HG02943 (cell line): ENCODE measurements around the gene YARS1.
"Not testable (repeated sequence)": the region's sequence is repeated elsewhere in the genome, so short reads cannot be mapped to it uniquely, and the experiment has no call there.

ENCODE experiments used
- ATAC-seq: cut with Tn5 transposase; IDR thresholded peaks from one replicate; pipeline ENCODE4 v1.9.1; 2021; ENCODE audit warnings: mild to moderate bottlenecking, low read depth, moderate library complexity; ENCODE audit not compliant: unreplicated experiment

Gene YARS1

DNA sequence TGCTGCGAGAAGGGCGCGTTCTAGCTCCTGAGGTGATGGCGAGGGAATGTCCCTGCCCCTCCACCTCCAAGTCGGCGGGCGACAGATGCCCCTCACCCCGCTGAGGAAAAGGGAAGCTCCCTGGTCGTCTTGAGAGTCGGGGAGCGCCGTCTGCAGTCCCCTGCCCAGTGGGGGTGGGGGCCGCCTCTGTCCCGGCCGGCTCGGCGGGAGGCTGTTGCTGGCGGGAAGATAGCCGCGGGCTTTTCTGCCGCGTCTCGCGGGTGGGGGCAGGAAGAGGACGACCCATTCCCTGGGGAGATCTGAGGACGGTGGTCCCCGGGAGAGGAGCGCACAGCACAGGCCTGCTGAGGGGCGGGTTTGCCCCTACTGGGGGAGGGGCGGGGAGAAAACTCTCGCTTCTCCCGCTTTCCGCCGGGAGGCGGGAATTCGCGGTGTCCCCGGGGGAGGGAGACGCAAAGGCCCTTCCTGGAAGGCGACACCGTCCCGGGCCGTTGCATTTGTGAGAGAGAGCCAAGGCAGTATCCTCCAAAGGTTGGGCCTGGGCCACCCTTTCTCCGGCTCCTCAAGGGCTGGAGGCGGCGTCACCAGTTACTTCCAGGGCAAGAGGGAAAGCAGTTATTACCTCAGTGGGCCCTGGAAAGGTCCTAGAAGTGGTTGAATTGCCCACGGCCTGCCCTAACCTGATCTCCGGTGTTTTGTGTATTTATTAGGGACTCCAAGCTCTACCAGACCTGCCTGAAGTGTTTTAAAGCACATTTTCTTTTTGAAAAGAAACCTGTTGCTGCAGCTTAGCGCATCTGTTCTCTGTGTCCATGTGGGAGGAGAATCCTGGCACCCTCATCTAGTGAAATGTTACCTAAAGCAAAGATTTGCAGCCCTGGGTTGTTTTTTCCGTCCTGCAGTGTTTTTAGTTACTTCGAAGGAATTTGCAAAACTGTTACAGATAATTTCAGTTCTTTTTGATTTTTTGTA lies 943 bp upstream of the YARS1 start:
- peak; percentile 10 for ATAC-seq

DNA sequence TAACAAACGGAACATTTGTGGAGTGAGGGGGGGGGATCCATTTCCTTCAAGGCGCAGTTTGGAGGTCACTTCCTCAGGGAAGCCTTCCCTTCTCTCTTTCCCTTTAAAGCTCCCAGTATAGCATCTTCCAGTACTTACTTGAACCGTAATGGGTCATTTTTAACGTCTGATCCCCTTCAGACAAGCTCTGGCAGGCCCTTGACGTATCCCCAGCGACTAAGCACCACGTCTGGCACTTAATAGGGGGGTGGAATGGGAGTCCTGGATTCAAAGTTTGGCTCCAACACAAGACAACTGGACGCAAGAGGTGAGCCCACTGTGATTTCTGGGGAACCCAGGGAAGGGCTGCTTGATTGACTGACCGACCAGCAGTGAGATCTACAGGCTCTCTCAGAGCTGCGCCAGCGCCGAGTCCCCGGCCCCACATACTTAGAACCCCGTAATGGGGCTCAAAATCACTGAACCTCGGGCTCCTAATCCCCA lies 441 bp downstream of the YARS1 start:
- peak; percentile 9 for ATAC-seq

DNA sequence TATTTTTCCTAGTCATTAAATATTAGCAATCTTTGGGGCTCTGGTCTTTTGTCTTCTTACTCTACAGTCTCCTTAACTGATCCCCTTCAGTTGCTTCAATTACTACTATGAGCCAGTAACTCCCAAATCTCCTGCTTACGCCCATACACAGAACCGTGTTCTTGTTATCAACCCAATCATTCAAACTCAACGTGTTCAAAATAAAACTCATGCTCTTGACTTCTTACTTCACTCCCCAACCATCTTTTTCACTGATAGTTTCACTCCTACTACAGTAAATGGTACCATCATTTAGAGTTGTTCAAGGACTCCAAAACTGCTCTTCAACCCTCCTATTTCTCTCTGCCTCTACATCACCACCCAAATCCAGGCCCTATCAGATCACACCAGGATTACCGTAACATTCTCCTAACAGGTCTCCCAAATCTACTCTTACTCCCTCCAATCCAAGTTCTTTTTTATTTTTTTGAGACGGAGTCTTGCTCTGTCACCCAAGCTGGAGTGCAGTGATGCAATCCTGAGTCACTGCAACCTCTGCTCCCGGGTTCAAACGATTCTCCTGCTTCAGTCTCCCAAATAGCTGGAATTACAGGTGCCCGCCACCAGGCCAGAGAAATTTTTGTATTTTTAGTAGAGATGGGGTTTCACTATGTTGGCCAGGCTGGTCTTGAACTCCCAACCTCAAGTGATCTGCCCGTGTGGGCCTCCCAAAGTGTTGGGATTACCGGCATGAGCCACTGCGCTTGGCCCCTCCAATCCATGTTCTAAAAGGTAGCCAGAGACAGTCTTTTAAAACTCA lies 3.0 kb downstream of the YARS1 start:
- ATAC-seq, result no peak

DNA sequence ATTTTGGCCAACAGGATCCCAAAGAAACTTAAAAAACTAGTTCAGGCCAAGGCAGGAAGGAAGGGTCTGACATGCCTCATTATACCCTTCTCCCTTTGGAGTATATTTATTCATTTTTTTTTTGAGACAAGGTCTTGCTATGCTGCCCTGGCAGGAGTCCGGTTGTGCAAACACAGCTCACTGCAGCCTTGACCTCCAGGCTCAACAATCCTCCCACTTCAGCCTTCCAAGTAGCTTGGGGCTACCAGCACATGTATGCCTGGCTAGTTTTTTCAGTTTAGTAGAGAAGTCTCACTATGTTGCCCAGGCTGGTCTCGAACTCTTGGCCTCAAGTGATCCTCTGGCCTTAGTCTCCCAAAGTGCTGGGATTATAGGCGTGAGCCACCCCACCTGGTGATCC lies 5.2 kb downstream of the YARS1 start:
- ATAC-seq, result no peak

DNA sequence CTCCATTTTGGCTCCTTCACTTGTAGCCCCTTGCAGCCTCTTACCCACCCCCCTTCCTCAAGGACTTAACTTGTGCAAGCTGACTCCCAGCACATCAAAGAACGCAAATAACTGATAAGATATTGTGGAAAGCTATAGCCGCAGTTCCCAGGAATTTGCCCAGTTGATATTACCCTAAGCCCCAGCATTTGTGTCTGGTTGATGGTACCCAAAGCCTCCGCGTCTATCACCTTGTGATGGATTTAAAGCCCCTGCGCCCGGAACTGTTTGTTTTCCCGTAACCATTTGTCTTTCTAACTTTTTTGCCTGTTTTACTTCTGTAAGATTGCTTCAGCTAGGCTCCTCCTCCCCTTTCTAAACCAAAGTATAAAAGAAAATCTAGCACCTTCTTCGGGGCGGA lies 5.9 kb downstream of the YARS1 start:
- ATAC-seq, result no peak

DNA sequence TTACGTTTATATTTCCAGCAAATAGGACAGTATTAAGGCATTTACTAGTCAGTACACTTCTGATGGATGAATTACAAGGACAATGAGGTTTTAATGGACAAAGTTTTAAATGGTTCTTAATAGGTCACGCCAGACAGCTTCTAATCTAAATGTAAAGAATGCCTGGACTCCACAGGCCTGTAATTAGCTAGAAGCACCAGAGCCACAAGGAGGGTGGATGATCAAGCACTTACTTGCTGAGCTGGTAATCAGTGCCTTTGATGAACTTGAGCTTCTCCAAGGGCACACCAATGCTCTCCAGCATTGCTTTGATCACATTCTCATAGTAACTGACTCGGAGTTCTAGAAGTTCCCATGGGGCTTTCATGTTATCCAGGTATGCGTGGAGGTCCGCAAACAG lies 6.8 kb downstream of the YARS1 start:
- no peak for ATAC-seq

- ATAC-seq, result no peak
Observed at GRCh38 chr1:32808580-32808979, 8.6 kb downstream of the YARS1 start.

- no peak for ATAC-seq
Observed at GRCh38 chr1:32806910-32807523, 10.1 kb downstream of the YARS1 start.

- no peak for ATAC-seq
Observed at GRCh38 chr1:32806290-32806689, 10.9 kb downstream of the YARS1 start.

GRCh38 chr1:32804460-32804859 lies 12.7 kb downstream of the YARS1 start:
- ATAC-seq, result not testable (repeated sequence)

DNA sequence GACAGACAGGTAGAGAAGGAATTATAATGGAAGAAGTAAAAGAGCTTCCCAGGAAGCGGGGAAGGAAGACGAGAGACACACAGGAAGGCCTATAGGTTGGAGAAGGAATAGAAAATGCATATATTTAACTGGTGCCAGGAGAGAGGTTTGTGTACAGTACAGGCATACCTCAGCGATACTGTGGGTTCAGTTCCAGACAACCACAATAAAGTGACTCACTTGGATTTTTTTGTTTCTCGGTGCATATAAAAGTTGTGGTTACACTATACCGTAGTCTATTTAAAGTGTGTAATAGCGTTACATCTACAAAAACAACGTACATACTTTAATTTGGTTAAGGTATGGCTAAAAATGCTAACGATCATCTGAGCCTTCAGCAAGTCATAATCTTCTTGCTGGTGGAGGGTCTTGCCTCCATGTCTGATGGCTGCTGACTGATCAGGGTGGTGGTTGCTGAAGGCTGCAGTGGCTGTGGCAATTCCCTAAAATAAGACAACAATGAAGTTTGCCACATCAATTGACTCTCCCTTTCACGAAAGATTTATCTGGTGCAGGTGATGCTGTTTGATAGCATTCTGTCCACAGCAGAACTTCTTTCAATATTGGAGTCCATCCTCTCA lies 16.0 kb downstream of the YARS1 start:
- ATAC-seq, result no peak

GRCh38 chr1:32798679-32799416 lies 18.3 kb downstream of the YARS1 start:
- no peak for ATAC-seq

DNA sequence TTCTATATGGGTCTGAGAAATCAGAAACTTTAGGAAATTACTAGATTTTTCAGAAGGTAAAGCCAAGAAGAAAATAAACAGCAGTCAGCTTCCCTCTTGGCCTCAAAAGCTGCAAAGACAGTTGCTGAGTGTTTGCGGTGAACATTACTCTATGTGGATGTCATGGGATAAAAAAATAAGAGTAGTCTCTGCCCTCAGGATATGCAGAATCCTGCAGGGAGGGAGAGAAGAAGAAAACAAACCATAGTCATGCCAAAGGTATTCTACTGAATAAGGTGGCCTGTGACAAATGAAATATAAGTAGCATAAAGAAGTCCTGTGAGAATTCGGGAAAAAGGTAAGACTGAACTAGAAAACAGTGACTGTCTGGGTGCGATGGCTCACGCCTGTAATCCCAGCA lies 19.0 kb downstream of the YARS1 start:
- no peak for ATAC-seq

DNA sequence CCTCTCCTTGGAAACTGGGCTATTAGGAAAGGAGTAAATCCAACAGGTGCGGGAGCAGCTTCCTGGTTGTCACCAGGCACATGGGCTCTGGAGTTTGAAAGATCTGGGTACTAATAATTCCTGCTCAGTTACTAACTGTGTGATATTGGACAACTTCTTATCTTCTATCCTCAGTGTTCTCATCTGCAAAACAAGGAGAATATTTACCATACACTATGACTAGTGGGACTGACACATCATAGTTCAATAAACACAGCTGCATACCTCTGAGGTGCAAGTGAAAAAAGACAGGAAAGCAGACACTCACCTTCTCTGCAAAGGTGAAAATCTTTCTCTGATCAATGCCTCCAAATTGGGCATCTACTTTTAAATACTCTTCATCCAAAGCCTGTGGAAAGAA lies 19.7 kb downstream of the YARS1 start:
- ATAC-seq, result no peak

GRCh38 chr1:32795763-32796162 lies 21.4 kb downstream of the YARS1 start:
- ATAC-seq, result not testable (repeated sequence)

- no peak for ATAC-seq
Observed at GRCh38 chr1:32791881-32792280, 25.3 kb downstream of the YARS1 start.

DNA sequence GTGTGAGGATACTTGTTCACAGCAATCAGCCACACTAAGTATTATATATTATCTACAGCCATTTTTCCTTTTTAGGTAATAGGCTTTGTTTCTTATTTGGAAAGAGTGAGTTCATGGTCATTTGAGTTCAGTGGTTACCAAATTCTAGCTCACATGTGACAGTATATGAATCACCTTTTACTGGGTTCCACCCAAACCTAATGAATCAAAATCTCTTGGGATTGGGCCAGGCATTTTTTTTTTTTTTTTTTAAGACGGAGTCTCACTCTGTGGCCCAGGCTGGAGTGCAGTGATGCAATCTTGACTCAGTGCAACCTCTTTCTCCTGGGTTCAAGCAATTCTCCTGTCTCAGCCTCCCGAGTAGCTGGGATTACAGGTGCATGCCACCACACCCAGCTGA lies 27.8 kb downstream of the YARS1 start:
- ATAC-seq, result not testable (repeated sequence)

DNA sequence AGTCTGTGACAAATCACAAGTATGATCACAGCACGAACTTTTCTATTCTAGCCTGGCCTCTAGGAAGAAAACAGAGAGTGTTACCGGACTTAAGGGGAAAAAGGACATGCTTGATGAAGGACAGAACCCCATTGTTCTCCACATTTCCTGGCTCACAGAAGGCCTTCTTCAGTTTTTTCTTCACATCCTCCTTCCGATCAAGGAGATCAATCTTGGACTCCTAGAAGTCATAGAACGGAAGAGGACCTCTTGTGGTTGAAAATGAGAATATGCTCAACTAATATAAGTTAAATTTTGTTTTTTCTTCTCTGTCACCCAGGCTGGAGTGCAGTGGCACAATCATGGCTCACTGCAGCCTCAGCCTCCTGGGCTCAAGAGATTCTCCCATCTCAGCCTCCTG lies 30.3 kb downstream of the YARS1 start:
- ATAC-seq, result no peak

GRCh38 chr1:32784817-32785216 lies 32.3 kb downstream of the YARS1 start:
- ATAC-seq, result no peak

GRCh38 chr1:32783851-32784250 lies 33.3 kb downstream of the YARS1 start:
- ATAC-seq, result no peak
